K562 (cell line): Measurements from ENCODE around the gene FUCA1. TPM values are rescaled to one million over a fixed set of nuclear protein-coding genes. Genes with fewer than 3 reads are reported as not detected.
A peak's percentile ranks its signal among the peaks of the same experiment; 100 is the strongest.

Source experiments
- BRCA1 ChIP-seq, 2 experiments: fragments of 450-650 bp in 1 of 2; sonication (generic) in 1 of 2; formaldehyde crosslinking in 1 of 2; IDR thresholded peaks; 2 replicates each; pipeline versions ENCODE4 v1.5.0 to v1.6.1; 2017 to 2020; ENCODE audit warnings: mild to moderate bottlenecking in 1 of 2, missing genetic modification reagents in 1 of 2
- HMG20B ChIP-seq: fragments of 250-450 bp; sonication (Bioruptor Pico); IDR thresholded peaks from 2 replicates; pipeline ENCODE4 v1.5.0; 2021; ENCODE audit warnings: mild to moderate bottlenecking
- MTA1 ChIP-seq: fragments of 450-650 bp; IDR thresholded peaks from 2 replicates; pipeline ENCODE4 v1.6.1; 2017; ENCODE audit warnings: borderline replicate concordance
- NR2C2 ChIP-seq, 2 experiments: fragments of 200-800 bp in 1 of 2; sonication (Bioruptor generic) in 1 of 2; sonication (generic) in 1 of 2; formaldehyde crosslinking in 1 of 2; IDR thresholded peaks; 2 replicates each; pipeline versions ENCODE4 v1.6.1 to v1.8.0; 2016 to 2022; ENCODE audit warnings: mild to moderate bottlenecking in 1 of 2, missing compliant biosample characterization in 1 of 2, missing genetic modification characterization in 1 of 2, missing genetic modification reagents in 1 of 2
- NUFIP1 ChIP-seq: fragments of 450-650 bp; IDR thresholded peaks from 2 replicates; pipeline ENCODE4 v1.6.1; 2018; ENCODE audit not compliant: partially characterized antibody
- RBFOX2 ChIP-seq: fragments of 200-400 bp; formaldehyde crosslinking; IDR thresholded peaks from 2 replicates; pipeline ENCODE4 v1.6.1; 2017; ENCODE audit warnings: low read depth, mild to moderate bottlenecking, low read length, moderate library complexity
- SNRNP70 ChIP-seq: fragments of 200-400 bp; formaldehyde crosslinking; optimal IDR thresholded peaks from 2 replicates; pipeline ENCODE3; 2017; ENCODE audit warnings: low read depth, low read length
- TAF9B ChIP-seq: fragments of 450-650 bp; IDR thresholded peaks from 2 replicates; pipeline ENCODE4 v1.6.1; 2018; ENCODE audit warnings: mild to moderate bottlenecking; ENCODE audit not compliant: partially characterized antibody
- XRCC3 ChIP-seq: fragments of 450-650 bp; IDR thresholded peaks from 2 replicates; pipeline ENCODE4 v1.6.1; 2017; ENCODE audit warnings: mild to moderate bottlenecking, moderate library complexity
- ZNF239 ChIP-seq: fragments of 250-450 bp; sonication (Bioruptor Pico); IDR thresholded peaks from 2 replicates; pipeline ENCODE4 v1.4.0; 2020; ENCODE audit warnings: mild to moderate bottlenecking
- ZNF274 ChIP-seq: IDR thresholded peaks from 2 replicates; pipeline ENCODE4 v1.6.1; 2011; ENCODE audit warnings: low read depth, mild to moderate bottlenecking, low read length, moderate library complexity, borderline replicate concordance
- polyA plus RNA-seq, 8 experiments: library from polyadenylated mRNA; depleted of rRNA in 4 of 8; stranded (reverse) in 5 of 8; unstranded in 3 of 8; fragments of >200 nt; fragmentation: Nextera tagmentation in 2 of 8; fragmentation: Illumina TruSeq in 1 of 8; extraction: Ambion mirVana in 2 of 8; extraction: Trizol in 1 of 8; gene quantifications; 2 replicates each; pipeline versions ENCODE4 v1.2.1 to v1.2.3, GENCODE V29; 2011 to 2014; ENCODE audit warnings: inconsistent platforms in 1 of 8, missing spikeins in 1 of 8
- total RNA-seq, 7 experiments: library from RNA; depleted of rRNA in 6 of 7; stranded (reverse); fragments of >200 nt in 6 of 7; fragmentation: Illumina TruSeq in 2 of 7; extraction: Trizol in 2 of 7; gene quantifications; 2 replicates each; pipeline versions ENCODE4 v1.2.1 to v1.2.3, GENCODE V29; 2011 to 2021; ENCODE audit warnings: low replicate concordance in 1 of 7
- TF ChIP-seq, protein P1 (sequence below): sonication (generic); formaldehyde crosslinking; IDR thresholded peaks from 2 replicates; pipeline ENCODE4 v1.8.1; 2023; ENCODE audit warnings: mild to moderate bottlenecking, missing genetic modification reagents
- TF ChIP-seq, protein P2 (sequence below): fragments of 450-650 bp; IDR thresholded peaks from one replicate; pipeline ENCODE4 v1.6.1; 2018; ENCODE audit warnings: mild to moderate bottlenecking, moderate library complexity; ENCODE audit not compliant: partially characterized antibody
- TF ChIP-seq, protein P3 (sequence below): fragments of 450-650 bp; IDR thresholded peaks from 2 replicates; pipeline ENCODE4 v1.6.1; 2018; ENCODE audit warnings: mild to moderate bottlenecking, low read depth; ENCODE audit not compliant: partially characterized antibody
- TF ChIP-seq, protein P4 (sequence below): fragments of 450-650 bp; formaldehyde crosslinking; IDR thresholded peaks from 2 replicates; pipeline ENCODE4 v1.4.0; 2020; ENCODE audit warnings: mild to moderate bottlenecking, moderate library complexity
- TF ChIP-seq, protein P5 (sequence below), 2 experiments: fragments of 450-650 bp; IDR thresholded peaks; 2 replicates each; pipeline ENCODE4 v1.6.1; 2016
- TF ChIP-seq, protein P6 (sequence below): sonication (generic); formaldehyde crosslinking; IDR thresholded peaks from 2 replicates; pipeline ENCODE4 v1.8.0; 2022; ENCODE audit warnings: mild to moderate bottlenecking, missing genetic modification reagents, borderline replicate concordance

Gene FUCA1
- total and polyA plus RNA-seq, 9 of the 15 experiments (the other 6 are each of a cell fraction or from before 2014, with no cell fraction given) = 7.0 to 20.5 (median 13.5) TPM

DNA sequence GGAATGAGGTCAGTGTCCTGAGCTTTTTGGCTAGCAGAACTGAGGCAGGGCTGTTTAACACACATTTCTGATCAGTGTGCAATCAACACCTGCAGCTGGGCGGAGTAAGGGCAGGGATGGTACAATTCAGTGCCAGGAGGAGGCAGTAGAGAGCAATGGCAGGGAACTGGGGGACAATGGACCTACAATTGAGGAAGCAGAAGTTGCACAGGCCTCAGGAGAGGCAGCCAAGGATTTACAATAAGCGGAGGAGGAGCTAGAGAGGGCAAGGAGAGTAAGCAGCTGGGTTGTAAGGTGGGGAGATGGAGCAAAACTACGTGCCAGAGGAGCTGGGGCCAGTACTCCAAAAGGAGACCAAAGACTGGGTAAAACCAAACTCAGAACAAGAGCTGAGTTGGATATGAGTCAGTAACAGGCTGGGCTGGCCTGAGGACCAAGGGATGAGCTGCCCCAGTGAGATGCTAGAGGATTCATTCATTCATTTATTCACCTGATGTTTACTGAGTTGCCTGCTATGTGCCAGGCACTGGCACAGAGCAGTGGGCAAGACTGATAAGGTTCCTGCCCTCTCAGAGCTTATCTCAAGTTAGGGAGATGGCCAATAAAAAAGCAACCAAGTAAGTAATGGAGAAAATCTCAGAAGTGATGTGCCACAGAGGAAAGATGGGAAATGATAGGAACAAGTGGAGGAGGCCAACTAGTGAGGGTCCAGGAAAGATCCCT, 57.1 kb downstream of the FUCA1 start (continued):
- TF ChIP-seq, protein P1, sequence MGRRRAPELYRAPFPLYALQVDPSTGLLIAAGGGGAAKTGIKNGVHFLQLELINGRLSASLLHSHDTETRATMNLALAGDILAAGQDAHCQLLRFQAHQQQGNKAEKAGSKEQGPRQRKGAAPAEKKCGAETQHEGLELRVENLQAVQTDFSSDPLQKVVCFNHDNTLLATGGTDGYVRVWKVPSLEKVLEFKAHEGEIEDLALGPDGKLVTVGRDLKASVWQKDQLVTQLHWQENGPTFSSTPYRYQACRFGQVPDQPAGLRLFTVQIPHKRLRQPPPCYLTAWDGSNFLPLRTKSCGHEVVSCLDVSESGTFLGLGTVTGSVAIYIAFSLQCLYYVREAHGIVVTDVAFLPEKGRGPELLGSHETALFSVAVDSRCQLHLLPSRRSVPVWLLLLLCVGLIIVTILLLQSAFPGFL (CRISPR knock-in tag) = no peak
- TF ChIP-seq, protein P2, sequence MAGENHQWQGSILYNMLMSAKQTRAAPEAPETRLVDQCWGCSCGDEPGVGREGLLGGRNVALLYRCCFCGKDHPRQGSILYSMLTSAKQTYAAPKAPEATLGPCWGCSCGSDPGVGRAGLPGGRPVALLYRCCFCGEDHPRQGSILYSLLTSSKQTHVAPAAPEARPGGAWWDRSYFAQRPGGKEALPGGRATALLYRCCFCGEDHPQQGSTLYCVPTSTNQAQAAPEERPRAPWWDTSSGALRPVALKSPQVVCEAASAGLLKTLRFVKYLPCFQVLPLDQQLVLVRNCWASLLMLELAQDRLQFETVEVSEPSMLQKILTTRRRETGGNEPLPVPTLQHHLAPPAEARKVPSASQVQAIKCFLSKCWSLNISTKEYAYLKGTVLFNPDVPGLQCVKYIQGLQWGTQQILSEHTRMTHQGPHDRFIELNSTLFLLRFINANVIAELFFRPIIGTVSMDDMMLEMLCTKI = no peak
- peak; percentile 61; the same call in 1 of the 2 replicates for TF ChIP-seq MTA1
- TF ChIP-seq BRCA1 (IDR thresholded peaks at IDR 0.05) = no peak
- TF ChIP-seq BRCA1 (CRISPR knock-in tag; IDR thresholded peaks at IDR 0.05) = no peak
- TF ChIP-seq SNRNP70 = no peak
- TF ChIP-seq TAF9B = no peak
- TF ChIP-seq, protein P3, sequence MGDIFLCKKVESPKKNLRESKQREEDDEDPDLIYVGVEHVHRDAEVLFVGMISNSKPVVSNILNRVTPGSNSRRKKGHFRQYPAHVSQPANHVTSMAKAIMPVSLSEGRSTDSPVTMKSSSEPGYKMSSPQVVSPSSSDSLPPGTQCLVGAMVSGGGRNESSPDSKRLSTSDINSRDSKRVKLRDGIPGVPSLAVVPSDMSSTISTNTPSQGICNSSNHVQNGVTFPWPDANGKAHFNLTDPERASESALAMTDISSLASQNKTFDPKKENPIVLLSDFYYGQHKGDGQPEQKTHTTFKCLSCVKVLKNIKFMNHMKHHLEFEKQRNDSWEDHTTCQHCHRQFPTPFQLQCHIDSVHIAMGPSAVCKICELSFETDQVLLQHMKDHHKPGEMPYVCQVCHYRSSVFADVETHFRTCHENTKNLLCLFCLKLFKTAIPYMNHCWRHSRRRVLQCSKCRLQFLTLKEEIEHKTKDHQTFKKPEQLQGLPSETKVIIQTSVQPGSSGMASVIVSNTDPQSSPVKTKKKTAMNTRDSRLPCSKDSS = no peak
- TF ChIP-seq ZNF274 = no peak
- no peak for TF ChIP-seq ZNF239 (CRISPR knock-in tag)
- no peak for TF ChIP-seq XRCC3
- TF ChIP-seq, protein P4, sequence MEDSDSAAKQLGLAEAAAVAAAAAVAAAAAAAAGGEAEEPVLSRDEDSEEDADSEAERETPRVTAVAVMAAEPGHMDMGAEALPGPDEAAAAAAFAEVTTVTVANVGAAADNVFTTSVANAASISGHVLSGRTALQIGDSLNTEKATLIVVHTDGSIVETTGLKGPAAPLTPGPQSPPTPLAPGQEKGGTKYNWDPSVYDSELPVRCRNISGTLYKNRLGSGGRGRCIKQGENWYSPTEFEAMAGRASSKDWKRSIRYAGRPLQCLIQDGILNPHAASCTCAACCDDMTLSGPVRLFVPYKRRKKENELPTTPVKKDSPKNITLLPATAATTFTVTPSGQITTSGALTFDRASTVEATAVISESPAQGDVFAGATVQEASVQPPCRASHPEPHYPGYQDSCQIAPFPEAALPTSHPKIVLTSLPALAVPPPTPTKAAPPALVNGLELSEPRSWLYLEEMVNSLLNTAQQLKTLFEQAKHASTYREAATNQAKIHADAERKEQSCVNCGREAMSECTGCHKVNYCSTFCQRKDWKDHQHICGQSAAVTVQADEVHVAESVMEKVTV (CRISPR knock-in tag) = peak; percentile 64
- TF ChIP-seq, protein P5, sequence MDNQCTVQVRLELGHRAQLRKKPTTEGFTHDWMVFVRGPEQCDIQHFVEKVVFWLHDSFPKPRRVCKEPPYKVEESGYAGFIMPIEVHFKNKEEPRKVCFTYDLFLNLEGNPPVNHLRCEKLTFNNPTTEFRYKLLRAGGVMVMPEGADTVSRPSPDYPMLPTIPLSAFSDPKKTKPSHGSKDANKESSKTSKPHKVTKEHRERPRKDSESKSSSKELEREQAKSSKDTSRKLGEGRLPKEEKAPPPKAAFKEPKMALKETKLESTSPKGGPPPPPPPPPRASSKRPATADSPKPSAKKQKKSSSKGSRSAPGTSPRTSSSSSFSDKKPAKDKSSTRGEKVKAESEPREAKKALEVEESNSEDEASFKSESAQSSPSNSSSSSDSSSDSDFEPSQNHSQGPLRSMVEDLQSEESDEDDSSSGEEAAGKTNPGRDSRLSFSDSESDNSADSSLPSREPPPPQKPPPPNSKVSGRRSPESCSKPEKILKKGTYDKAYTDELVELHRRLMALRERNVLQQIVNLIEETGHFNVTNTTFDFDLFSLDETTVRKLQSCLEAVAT (IDR thresholded peaks at IDR 0.05) = peak; percentile 56 to 60; a peak in 3 of 4 replicates
- TF ChIP-seq HMG20B = no peak
- TF ChIP-seq NUFIP1 = no peak
- TF ChIP-seq, protein P6, sequence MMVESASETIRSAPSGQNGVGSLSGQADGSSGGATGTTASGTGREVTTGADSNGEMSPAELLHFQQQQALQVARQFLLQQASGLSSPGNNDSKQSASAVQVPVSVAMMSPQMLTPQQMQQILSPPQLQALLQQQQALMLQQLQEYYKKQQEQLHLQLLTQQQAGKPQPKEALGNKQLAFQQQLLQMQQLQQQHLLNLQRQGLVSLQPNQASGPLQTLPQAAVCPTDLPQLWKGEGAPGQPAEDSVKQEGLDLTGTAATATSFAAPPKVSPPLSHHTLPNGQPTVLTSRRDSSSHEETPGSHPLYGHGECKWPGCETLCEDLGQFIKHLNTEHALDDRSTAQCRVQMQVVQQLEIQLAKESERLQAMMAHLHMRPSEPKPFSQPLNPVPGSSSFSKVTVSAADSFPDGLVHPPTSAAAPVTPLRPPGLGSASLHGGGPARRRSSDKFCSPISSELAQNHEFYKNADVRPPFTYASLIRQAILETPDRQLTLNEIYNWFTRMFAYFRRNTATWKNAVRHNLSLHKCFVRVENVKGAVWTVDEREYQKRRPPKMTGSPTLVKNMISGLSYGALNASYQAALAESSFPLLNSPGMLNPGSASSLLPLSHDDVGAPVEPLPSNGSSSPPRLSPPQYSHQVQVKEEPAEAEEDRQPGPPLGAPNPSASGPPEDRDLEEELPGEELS (CRISPR knock-in tag) = no peak
- no peak for TF ChIP-seq RBFOX2
- no peak for TF ChIP-seq NR2C2 (CRISPR knock-in tag; IDR thresholded peaks at IDR 0.05)
- TF ChIP-seq NR2C2 (tag; IDR thresholded peaks at IDR 0.05) = no peak
